HG02885 (cell line): ENCODE measurements around the gene ITIH5.

ENCODE experiments used
- ATAC-seq: cut with Tn5 transposase; IDR thresholded peaks from one replicate; pipeline ENCODE4 v1.9.1; 2021; ENCODE audit warnings: mild to moderate bottlenecking; ENCODE audit not compliant: unreplicated experiment, poor library complexity

ITIH5 gene

GRCh38 chr10:7558036-7558435 is 108.7 kb downstream of the ITIH5 start:
- ATAC-seq: no peak

- ATAC-seq: no peak
Measured at GRCh38 chr10:7553531-7553930, 113.2 kb downstream of the ITIH5 start.

DNA sequence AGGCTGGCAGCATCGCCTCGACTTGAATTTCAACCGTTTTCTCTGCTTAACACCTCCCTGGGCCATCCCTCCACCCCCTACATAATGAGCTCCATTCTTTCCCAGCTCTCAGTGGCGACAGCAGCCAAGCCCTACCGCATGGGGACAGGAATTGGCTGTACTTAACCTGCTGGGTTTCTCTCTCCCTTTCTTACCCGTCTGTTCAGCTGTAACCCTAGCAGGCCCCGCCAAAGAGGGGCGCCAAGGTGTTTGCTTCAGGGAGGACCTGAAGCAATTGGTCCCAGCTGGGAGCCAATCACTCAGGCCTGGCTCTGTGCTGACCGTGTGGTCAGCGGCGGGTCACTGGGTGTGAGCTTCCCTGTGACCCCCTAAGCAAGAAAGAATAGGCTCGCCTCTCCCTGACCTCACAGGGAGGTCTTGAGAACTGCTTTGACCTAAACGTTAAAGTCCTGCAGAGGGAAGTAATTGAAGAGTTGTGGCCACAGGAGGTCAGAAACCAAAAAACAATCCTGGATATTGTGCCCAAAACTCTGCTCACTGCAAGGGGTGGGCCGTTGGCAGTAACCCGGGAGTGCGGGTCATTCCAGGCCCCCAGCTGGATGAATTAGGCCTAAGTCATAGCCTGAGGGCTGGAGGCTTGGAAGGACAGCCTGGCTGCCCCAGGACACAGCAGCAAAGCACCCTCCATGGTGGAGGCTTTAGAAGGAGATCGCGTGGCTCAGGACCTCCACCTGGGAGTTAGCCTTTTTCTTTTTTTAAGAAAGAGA is 114.6 kb downstream of the ITIH5 start:
- no peak for ATAC-seq

GRCh38 chr10:7551289-7551688 is 115.5 kb downstream of the ITIH5 start:
- no peak for ATAC-seq

DNA sequence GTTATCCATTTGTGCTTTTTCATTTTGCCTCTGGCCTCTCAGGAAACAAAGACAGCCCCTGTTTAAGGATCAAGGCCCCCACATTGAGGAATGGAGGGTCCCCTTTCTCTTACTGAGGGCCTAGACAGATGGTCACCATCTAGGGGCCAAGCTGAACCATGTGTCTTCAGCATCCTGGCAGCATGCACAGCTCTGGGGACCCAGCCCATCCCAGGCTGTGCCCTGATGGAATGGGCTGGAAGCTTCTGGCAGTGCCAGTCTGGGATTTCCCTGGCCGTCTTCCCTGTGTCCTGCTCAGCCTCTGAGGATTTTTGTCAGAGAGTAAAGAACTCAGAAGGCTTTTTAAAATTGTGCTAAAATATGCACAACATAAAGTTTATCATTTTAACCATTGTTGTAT is 116.8 kb downstream of the ITIH5 start:
- ATAC-seq: no peak

- ATAC-seq: no peak
Measured at GRCh38 chr10:7547829-7548228, 118.9 kb downstream of the ITIH5 start.

- ATAC-seq: no peak
Measured at GRCh38 chr10:7547206-7547605, 119.6 kb downstream of the ITIH5 start.

GRCh38 chr10:7546385-7546967 is 120.3 kb downstream of the ITIH5 start:
- ATAC-seq: no peak

GRCh38 chr10:7545792-7546191 is 121.0 kb downstream of the ITIH5 start:
- ATAC-seq: no peak

GRCh38 chr10:7545261-7545660 is 121.5 kb downstream of the ITIH5 start:
- ATAC-seq: no peak

- no peak for ATAC-seq
Measured at GRCh38 chr10:7544203-7544602, 122.6 kb downstream of the ITIH5 start.

- ATAC-seq: no peak
Measured at GRCh38 chr10:7542189-7542914, 124.4 kb downstream of the ITIH5 start.

GRCh38 chr10:7541137-7542087 is 125.4 kb downstream of the ITIH5 start:
- no peak for ATAC-seq

DNA sequence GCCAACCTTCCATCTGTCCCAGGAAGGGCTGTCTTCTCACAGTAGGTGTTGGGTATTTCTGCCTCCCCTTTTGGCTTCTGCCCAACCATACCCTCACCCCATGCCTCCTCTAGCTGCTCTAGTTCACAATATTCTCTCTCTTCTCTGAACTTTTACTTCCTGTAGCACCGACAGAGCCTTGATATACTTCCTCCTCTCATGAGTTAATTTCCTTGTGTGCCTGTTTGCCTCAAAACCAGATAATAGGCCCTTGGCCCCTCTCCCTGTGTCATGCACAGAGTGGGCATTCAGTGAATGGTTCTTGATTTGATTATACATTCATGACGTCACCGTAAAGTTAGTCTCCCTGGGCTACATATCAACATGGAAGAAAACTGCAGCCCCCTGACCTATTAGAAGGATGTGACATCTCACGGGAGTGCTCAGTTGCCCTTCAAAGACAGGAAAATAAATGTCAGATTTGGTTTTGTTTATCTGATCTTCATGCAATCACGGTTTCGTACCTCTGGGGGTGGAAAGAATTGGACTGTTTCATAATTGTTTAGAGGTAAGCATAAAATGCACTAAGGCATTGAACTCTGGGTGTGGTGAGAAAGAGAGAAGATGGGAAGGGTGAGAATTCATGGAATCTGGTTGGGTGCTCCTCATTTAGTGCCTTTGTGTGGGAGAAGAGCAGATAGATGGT is 127.7 kb downstream of the ITIH5 start:
- no peak for ATAC-seq

GRCh38 chr10:7537126-7537525 is 129.6 kb downstream of the ITIH5 start:
- ATAC-seq: no peak

GRCh38 chr10:7534480-7534852 is 132.3 kb downstream of the ITIH5 start:
- no peak for ATAC-seq

- no peak for ATAC-seq
Measured at GRCh38 chr10:7533657-7534479, 132.9 kb downstream of the ITIH5 start.

- no peak for ATAC-seq
Measured at GRCh38 chr10:7532723-7533498, 133.9 kb downstream of the ITIH5 start.
